Glutamatergic neuron (in vitro differentiated cells): Measurements from ENCODE around the gene FAM89A. TPM values are rescaled to one million over a fixed set of nuclear protein-coding genes. Genes with fewer than 3 reads are reported as not detected.

ENCODE experiments used
- DNase-seq: peaks from one replicate; pipeline ENCODE4 v3.0.0; 2022
- H3K27ac Mint-ChIP-seq: one replicate; pipeline ENCODE4 v1.8.0; 2020; ENCODE audit warnings: mild to moderate bottlenecking, mixed read lengths, inconsistent platforms; ENCODE audit not compliant: unreplicated experiment
- H3K27me3 Mint-ChIP-seq: one replicate; pipeline ENCODE4 v1.8.0; 2020; ENCODE audit warnings: mild to moderate bottlenecking, moderate library complexity, mixed read lengths, inconsistent platforms; ENCODE audit not compliant: unreplicated experiment
- H3K36me3 Mint-ChIP-seq: one replicate; pipeline ENCODE4 v1.8.0; 2020; ENCODE audit warnings: mild to moderate bottlenecking, mixed read lengths, inconsistent platforms; ENCODE audit not compliant: unreplicated experiment
- H3K4me1 Mint-ChIP-seq: one replicate; pipeline ENCODE4 v1.8.0; 2020; ENCODE audit warnings: mild to moderate bottlenecking, low read depth, mixed read lengths, inconsistent platforms; ENCODE audit not compliant: unreplicated experiment
- H3K4me3 Mint-ChIP-seq: one replicate; pipeline ENCODE4 v1.8.0; 2020; ENCODE audit warnings: mild to moderate bottlenecking, mixed read lengths, inconsistent platforms; ENCODE audit not compliant: unreplicated experiment
- H3K9me3 Mint-ChIP-seq: one replicate; pipeline ENCODE4 v1.8.0; 2020; ENCODE audit warnings: mild to moderate bottlenecking, moderate library complexity, mixed read lengths, inconsistent platforms; ENCODE audit not compliant: unreplicated experiment
- CTCF ChIP-seq: fragments of 200-600 bp; sonication (generic); IDR thresholded peaks from one replicate; pipeline ENCODE4 v1.5.0; 2021; ENCODE audit not compliant: partially characterized antibody, unreplicated experiment
- total RNA-seq: library from RNA; stranded (reverse); fragmentation: NEBNext Ultra II Directional; extraction: Animal tissue kit (Norgen Biotek cat#: 25700); gene quantifications from one replicate; pipeline ENCODE4 v1.2.1, GENCODE V29; 2021; ENCODE audit not compliant: unreplicated experiment

The FAM89A gene
- total RNA-seq, 1 donor from 2014 or later, result 6.4 TPM

DNA sequence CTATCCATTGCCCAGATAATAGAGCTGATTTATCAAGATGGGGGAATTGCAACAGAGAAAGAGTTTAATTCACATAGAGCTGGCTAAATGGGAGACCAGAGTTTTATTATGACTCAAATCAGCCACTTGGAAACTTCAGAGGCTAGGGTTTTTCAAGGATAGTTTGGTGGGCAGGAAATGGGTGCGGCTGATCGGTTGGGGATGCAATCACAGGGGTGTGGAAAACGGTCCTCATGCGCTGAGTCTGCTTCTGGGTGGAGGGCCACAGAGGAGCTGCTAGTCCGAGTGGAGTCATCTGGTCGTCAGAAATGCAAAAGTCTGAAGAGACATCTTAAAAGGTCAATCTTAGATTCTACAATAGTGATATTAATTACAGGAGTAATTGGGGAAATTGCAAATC lies 32.0 kb upstream of the FAM89A start:
- TF ChIP-seq CTCF, result no peak
- no peaks in the 10 kb centered on the region for H3K27me3 Mint-ChIP-seq
- peaks cover 3% of the 10 kb centered on the region for H3K36me3 Mint-ChIP-seq
- H3K4me3 Mint-ChIP-seq, result no peak overlapping the region
- H3K9me3 Mint-ChIP-seq, result peaks cover 2% of the 10 kb centered on the region
- DNase-seq, result no peak
- no peak overlapping the region for H3K27ac Mint-ChIP-seq
- no peaks in the 10 kb centered on the region for H3K4me1 Mint-ChIP-seq

- H3K4me1 Mint-ChIP-seq, result no peaks in the 10 kb centered on the region
- H3K27me3 Mint-ChIP-seq, result peaks cover 4% of the 10 kb centered on the region
- H3K36me3 Mint-ChIP-seq, result no peaks in the 10 kb centered on the region
- H3K4me3 Mint-ChIP-seq, result no peak overlapping the region
- peaks cover 1% of the 10 kb centered on the region for H3K9me3 Mint-ChIP-seq
- no peak overlapping the region for H3K27ac Mint-ChIP-seq
- no peak for TF ChIP-seq CTCF
- no peak for DNase-seq
Observed at GRCh38 chr1:231070758-231071444, 30.8 kb upstream of the FAM89A start.

DNA sequence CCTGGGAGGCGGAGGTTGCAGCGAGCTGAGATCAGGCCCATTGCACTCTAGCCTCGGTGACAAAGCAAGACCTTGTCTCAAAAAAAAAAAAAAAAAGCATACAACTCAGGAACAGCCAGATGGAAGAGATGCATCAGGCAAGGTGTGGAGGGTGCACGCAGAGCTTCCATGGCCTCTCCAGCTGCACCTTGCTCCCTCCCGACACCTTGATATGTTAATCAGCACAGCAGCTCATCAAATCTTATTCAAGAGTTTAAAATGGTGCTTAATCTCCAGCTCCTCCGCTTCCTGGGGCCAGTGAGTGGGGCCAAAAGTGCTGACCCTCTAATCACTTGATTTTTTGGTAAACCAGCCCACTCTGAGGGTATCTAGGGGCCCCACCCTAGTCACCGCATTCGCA lies 29.3 kb upstream of the FAM89A start:
- Mint-ChIP-seq H3K27ac (no peak overlapping the region), H3K36me3 (no peaks in the 10 kb centered on the region)
- TF ChIP-seq CTCF, result no peak

GRCh38 chr1:231068762-231069161 lies 28.7 kb upstream of the FAM89A start:
- Mint-ChIP-seq H3K4me3 (no peak overlapping the region), H3K36me3 (no peaks in the 10 kb centered on the region), H3K9me3 (peaks cover 1% of the 10 kb centered on the region), H3K4me1 (no peaks in the 10 kb centered on the region), H3K27ac (no peak overlapping the region), H3K27me3 (peaks cover 4% of the 10 kb centered on the region)
- DNase-seq, result no peak
- no peak for TF ChIP-seq CTCF

More for the DNA sequence above, 29.3 kb upstream of the FAM89A start:
- no peak for DNase-seq
- Mint-ChIP-seq H3K4me3 (no peak overlapping the region), H3K27me3 (peaks cover 4% of the 10 kb centered on the region), H3K4me1 (no peaks in the 10 kb centered on the region), H3K9me3 (peaks cover 1% of the 10 kb centered on the region)

GRCh38 chr1:231065510-231066241 lies 25.6 kb upstream of the FAM89A start:
- Mint-ChIP-seq H3K9me3 (peaks cover 1% of the 10 kb centered on the region), H3K27me3 (peaks cover 4% of the 10 kb centered on the region), H3K27ac (no peak overlapping the region), H3K36me3 (no peaks in the 10 kb centered on the region), H3K4me3 (no peak overlapping the region), H3K4me1 (no peaks in the 10 kb centered on the region)
- no peak for TF ChIP-seq CTCF
- no peak for DNase-seq
